CD14-positive monocyte (primary cell): ENCODE measurements around the gene CCDC181. TPM values are rescaled to one million over a fixed set of nuclear protein-coding genes. Genes with fewer than 3 reads are reported as not detected.
A peak's percentile ranks its signal among the peaks of the same experiment; 100 is the strongest.

Source experiments
- DNase-seq, 3 donors: peaks; one replicate each; pipeline ENCODE4 v3.0.0-alpha.2; 2011 to 2022
- H2AFZ ChIP-seq: 2 replicates; pipeline ENCODE4 v1.6.0; 2012; ENCODE audit warnings: mild to moderate bottlenecking, low read depth, low read length, inconsistent platforms; ENCODE audit not compliant: insufficient read depth, poor library complexity, severe bottlenecking
- H3K27ac ChIP-seq, 2 donors: 1 replicate in 1 of 2; 2 replicates in 1 of 2; pipeline ENCODE4 v1.5.1; 2012 to 2013; ENCODE audit warnings: low read length in 2 of 2, control low read depth in 1 of 2, inconsistent platforms in 1 of 2, low read depth in 1 of 2, mild to moderate bottlenecking in 1 of 2
- H3K27me3 ChIP-seq, 2 donors: one replicate each; pipeline versions ENCODE4 v1.6.0 to v1.6.1; 2011 to 2013; ENCODE audit warnings: low read length in 2 of 2; ENCODE audit not compliant: control insufficient read depth in 2 of 2, insufficient read depth in 2 of 2
- H3K36me3 ChIP-seq, 2 donors: replicated peaks in 1 of 2; 1 replicate in 1 of 2; 2 replicates in 1 of 2; pipeline versions ENCODE4 v1.5.1 to v1.6.1; 2012 to 2013; ENCODE audit warnings: low read length in 2 of 2, control low read depth in 1 of 2, inconsistent platforms in 1 of 2, mild to moderate bottlenecking in 1 of 2; ENCODE audit not compliant: insufficient read depth in 2 of 2, control insufficient read depth in 1 of 2
- H3K4me1 ChIP-seq, 2 donors: 1 replicate in 1 of 2; 2 replicates in 1 of 2; pipeline versions ENCODE4 v1.5.1 to v1.6.1; 2012 to 2013; ENCODE audit warnings: low read length in 2 of 2, control low read depth in 1 of 2, inconsistent platforms in 1 of 2, mild to moderate bottlenecking in 1 of 2, moderate library complexity in 1 of 2; ENCODE audit not compliant: insufficient read depth in 2 of 2, control insufficient read depth in 1 of 2
- H3K4me2 ChIP-seq: replicated peaks from 2 replicates; pipeline ENCODE3; 2012; ENCODE audit warnings: low read length, moderate library complexity, mild to moderate bottlenecking; ENCODE audit not compliant: poor library complexity, severe bottlenecking; ENCODE audit errors: extremely low read depth
- H3K4me3 ChIP-seq, 3 experiments: fragments of 200-600 bp in 1 of 3; sonication (generic) in 1 of 3; replicated peaks in 1 of 3; 1 replicate in 2 of 3; 2 replicates in 1 of 3; pipeline ENCODE4 v1.5.1; 2011 to 2013; ENCODE audit warnings: low read length in 3 of 3, mild to moderate bottlenecking in 3 of 3, control low read depth in 2 of 3, low read depth in 2 of 3, inconsistent platforms in 1 of 3, moderate library complexity in 1 of 3
- H3K79me2 ChIP-seq: 2 replicates; pipeline ENCODE4 v1.6.0; 2012; ENCODE audit warnings: mild to moderate bottlenecking, control low read depth, inconsistent platforms, low read length, moderate library complexity; ENCODE audit not compliant: insufficient read depth
- H3K9ac ChIP-seq: 2 replicates; pipeline ENCODE4 v1.6.0; 2017; ENCODE audit warnings: low read length, mild to moderate bottlenecking; ENCODE audit not compliant: insufficient read depth, poor library complexity, severe bottlenecking
- H3K9me3 ChIP-seq, 2 donors: replicated peaks in 1 of 2; 1 replicate in 1 of 2; 2 replicates in 1 of 2; pipeline versions ENCODE4 v1.5.1 to v1.6.1; 2012 to 2013; ENCODE audit warnings: low read length in 2 of 2, control low read depth in 1 of 2; ENCODE audit not compliant: control insufficient read depth in 1 of 2, insufficient read depth in 1 of 2
- H4K20me1 ChIP-seq: 2 replicates; pipeline ENCODE4 v1.6.0; 2012; ENCODE audit warnings: mild to moderate bottlenecking, low read length, control low read depth, moderate library complexity; ENCODE audit not compliant: insufficient read depth
- H3K27ac Mint-ChIP-seq, 7 donors: one replicate each; pipeline ENCODE4 v1.8.0; 2020; ENCODE audit warnings: mild to moderate bottlenecking in 7 of 7, mixed read lengths in 7 of 7, moderate library complexity in 6 of 7, inconsistent platforms in 2 of 7
- H3K27me3 Mint-ChIP-seq, 3 donors: one replicate each; pipeline ENCODE4 v1.8.0; 2021 to 2022; ENCODE audit warnings: low read depth in 3 of 3, mild to moderate bottlenecking in 3 of 3, mixed read lengths in 3 of 3, moderate library complexity in 3 of 3, inconsistent platforms in 1 of 3
- H3K36me3 Mint-ChIP-seq, 2 donors: one replicate each; pipeline ENCODE4 v1.8.0; 2020; ENCODE audit warnings: mixed read lengths in 2 of 2, inconsistent platforms in 1 of 2, mild to moderate bottlenecking in 1 of 2
- H3K4me1 Mint-ChIP-seq: one replicate; pipeline ENCODE4 v1.8.0; 2020; ENCODE audit warnings: mild to moderate bottlenecking, mixed read lengths
- H3K4me3 Mint-ChIP-seq, 2 donors: one replicate each; pipeline ENCODE4 v1.8.0; 2020; ENCODE audit warnings: mild to moderate bottlenecking in 2 of 2, mixed read lengths in 2 of 2, moderate library complexity in 1 of 2
- H3K9me3 Mint-ChIP-seq, 7 donors: one replicate each; pipeline ENCODE4 v1.8.0; 2020 to 2022; ENCODE audit warnings: mixed read lengths in 7 of 7, mild to moderate bottlenecking in 6 of 7, moderate library complexity in 6 of 7, inconsistent platforms in 2 of 7
- CTCF ChIP-seq: fragments of 200-600 bp; IDR thresholded peaks from one replicate; pipeline ENCODE4 v1.8.0; 2022; ENCODE audit warnings: antibody characterized with exemption, mild to moderate bottlenecking
- WGBS: methylation state at CpG from one replicate; pipeline ENCODE4 v1.1.5; 2013; ENCODE audit warnings: missing lambda C conversion rate; ENCODE audit not compliant: insufficient coverage; 5-methylcytosine and 5-hydroxymethylcytosine counted together
- intact Hi-C, 2 donors: fragments of 100-400 bp; cut with micrococcal nuclease; formaldehyde crosslinking; loops; one replicate each; pipeline versions ENCODE4 v1.15.0 to v1.15.1; 2023
- polyA plus RNA-seq, 3 donors: library from polyadenylated mRNA; depleted of rRNA in 1 of 3; unstranded in 2 of 3; stranded (reverse) in 1 of 3; fragments of 300-500 nt in 2 of 3; fragments of >200 nt in 1 of 3; fragmentation: Illumina TruSeq in 2 of 3; gene quantifications; 1 replicate in 2 of 3; 2 replicates in 1 of 3; pipeline ENCODE4 v1.2.3, GENCODE V29; 2012 to 2021

The CCDC181 gene
- polyA plus RNA-seq, 3 donors: not detected

GRCh38 chr1:169371404-169371803, 55.9 kb downstream of the CCDC181 start:
- no peaks in the 10 kb centered on the region for H3K27me3 ChIP-seq
- H2AFZ ChIP-seq: no peak overlapping the region
- peaks cover 27 to 54% of the 10 kb centered on the region in 2 donors for H3K36me3 ChIP-seq
- no peak overlapping the region for H3K4me3 ChIP-seq
- H3K9ac ChIP-seq: no peak overlapping the region
- no peak for TF ChIP-seq CTCF
- peak overlapping the region in 1 of 2 donors; percentile 46 for H3K27ac ChIP-seq
- no peak overlapping the region for H3K4me2 ChIP-seq
- WGBS: no CpG with 5 or more reads among the region's 1 CpG
- H3K4me1 ChIP-seq: peaks cover 7 to 18% of the 10 kb centered on the region in 2 donors
- peaks cover 28% of the 10 kb centered on the region for H3K79me2 ChIP-seq
- H3K27me3 Mint-ChIP-seq: no peaks in the 10 kb centered on the region
- H3K36me3 Mint-ChIP-seq: peaks cover 27 to 35% of the 10 kb centered on the region in 2 donors
- H3K4me1 Mint-ChIP-seq: peaks cover 9% of the 10 kb centered on the region
- H3K27ac Mint-ChIP-seq: no peak overlapping the region
- intact Hi-C loops: no loop called here
- H4K20me1 ChIP-seq: no peaks in the 10 kb centered on the region
- H3K9me3 ChIP-seq: no peaks in the 10 kb centered on the region
- DNase-seq: peak in 2 of 3 donors; percentile 18 to 23
- H3K9me3 Mint-ChIP-seq: no peaks in the 10 kb centered on the region
- H3K4me3 Mint-ChIP-seq: no peak overlapping the region

GRCh38 chr1:169368406-169368769, 58.9 kb downstream of the CCDC181 start:
- Histone ChIP-seq H3K79me2 (peaks cover 22% of the 10 kb centered on the region), H2AFZ (peak overlapping the region; percentile 98), H3K27ac (peak overlapping the region; percentile 65 to 92), H4K20me1 (no peaks in the 10 kb centered on the region), H3K4me3 (peak overlapping the region; percentile 76 to 100 (median 84)), H3K4me1 (peaks cover 7 to 18% of the 10 kb centered on the region in 2 donors), H3K4me2 (peak overlapping the region; percentile 97), H3K27me3 (no peaks in the 10 kb centered on the region), H3K9ac (peak overlapping the region; percentile 74), H3K36me3 (peaks cover 21 to 35% of the 10 kb centered on the region in 2 donors), H3K9me3 (peaks cover 0 to 3% of the 10 kb centered on the region in 2 donors)
- DNase-seq: peak in 2 of 3 donors; percentile 6 to 13
- H3K9me3 Mint-ChIP-seq: peaks cover 0 to 5% (median 5%) of the 10 kb centered on the region in 7 donors
- H3K36me3 Mint-ChIP-seq: peaks cover 21 to 30% of the 10 kb centered on the region in 2 donors
- H3K27ac Mint-ChIP-seq: no peak overlapping the region
- no peak overlapping the region for H3K4me3 Mint-ChIP-seq
- intact Hi-C loops: loop anchor here in 1 of 2 donors (5.0 to 10.0 kb wide), 3 partner anchors 119 to 526 kb away; partner anchors contain the start of genes ATP1B1, SCYL3 and SLC19A2
- TF ChIP-seq CTCF: no peak
- WGBS: 0% methylated on average over 12 of the region's 16 CpGs
- no peaks in the 10 kb centered on the region for H3K27me3 Mint-ChIP-seq
- peaks cover 9% of the 10 kb centered on the region for H3K4me1 Mint-ChIP-seq
